ENCODE results near the gene DYNLT2B. TPM values are rescaled to one million over a fixed set of nuclear protein-coding genes. Genes with fewer than 3 reads are reported as not detected.
"Not testable (repeated sequence)": the region's sequence is repeated elsewhere in the genome, so short reads cannot be mapped to it uniquely, and the experiment has no call there.

DYNLT2B gene
- total and polyA plus RNA-seq, 9 donors: 7.7 to 30.2 (median 9.5) TPM

- H3K36me3 ChIP-seq: no peaks in the 10 kb centered on the region
- H3K4me1 ChIP-seq (ENCODE audit: insufficient read depth): no peaks in the 10 kb centered on the region
- H3K27ac ChIP-seq: no peak overlapping the region
- H3K9me3 ChIP-seq: no peaks in the 10 kb centered on the region
- no peak for DNase-seq
- TF ChIP-seq CTCF (IDR thresholded peaks at IDR 0.05): no peak
- no peak for TF ChIP-seq POLR2A (IDR thresholded peaks at IDR 0.05)
- no peak for TF ChIP-seq EP300 (IDR thresholded peaks at IDR 0.05)
- no peaks in the 10 kb centered on the region for H3K27me3 ChIP-seq
- intact Hi-C loops (cut with DNase I): loop anchor here (5.0 to 10.0 kb wide), 2 partner anchors 430 to 433 kb away; no protein-coding TSS in a partner anchor
- no peak overlapping the region for H3K4me3 ChIP-seq
- WGBS, 3 donors: 60 to 78% (median 75%) methylated on average over 5 of the region's 5 CpGs
Measured at GRCh38 chr3:196254376-196255283, 63.4 kb downstream of the DYNLT2B start.

GRCh38 chr3:196251918-196252317 is 66.1 kb downstream of the DYNLT2B start:
- no peaks in the 10 kb centered on the region for H3K9me3 ChIP-seq
- no peaks in the 10 kb centered on the region for H3K27me3 ChIP-seq
- WGBS, 3 donors: 95 to 99% (median 97%) methylated on average over 16 of the region's 16 CpGs
- DNase-seq: no peak
- no peaks in the 10 kb centered on the region for H3K4me1 ChIP-seq (ENCODE audit: insufficient read depth)
- no peak overlapping the region for H3K27ac ChIP-seq
- no peaks in the 10 kb centered on the region for H3K36me3 ChIP-seq
- TF ChIP-seq CTCF (IDR thresholded peaks at IDR 0.05): no peak
- no peak for TF ChIP-seq POLR2A (IDR thresholded peaks at IDR 0.05)
- TF ChIP-seq EP300 (IDR thresholded peaks at IDR 0.05): no peak
- H3K4me3 ChIP-seq: no peak overlapping the region
- intact Hi-C loops (cut with DNase I): loop anchor here in 3 of 4 donors (5.0 to 10.0 kb wide), 2 partner anchors 433 to 435 kb away; no protein-coding TSS in a partner anchor

GRCh38 chr3:196246612-196247308 is 71.3 kb downstream of the DYNLT2B start:
- TF ChIP-seq EP300 (IDR thresholded peaks at IDR 0.05): no peak
- no peak for TF ChIP-seq CTCF (IDR thresholded peaks at IDR 0.05)
- no peak for TF ChIP-seq POLR2A (IDR thresholded peaks at IDR 0.05)
- 91 to 95% (median 93%) methylated on average over 13 of the region's 13 CpGs for WGBS, 3 donors
- no peaks in the 10 kb centered on the region for H3K36me3 ChIP-seq
- no peaks in the 10 kb centered on the region for H3K9me3 ChIP-seq
- no peak overlapping the region for H3K4me3 ChIP-seq
- H3K27me3 ChIP-seq: no peaks in the 10 kb centered on the region
- no peaks in the 10 kb centered on the region for H3K4me1 ChIP-seq (ENCODE audit: insufficient read depth)
- intact Hi-C loops (cut with DNase I): no loop called here
- DNase-seq: no peak
- no peak overlapping the region for H3K27ac ChIP-seq

- H3K9me3 ChIP-seq; DNase-seq; H3K36me3 ChIP-seq; H3K4me3 ChIP-seq; intact Hi-C loops (cut with DNase I); H3K27ac ChIP-seq; H3K4me1 ChIP-seq (ENCODE audit: insufficient read depth); H3K27me3 ChIP-seq: not testable (repeated sequence)
- 96 to 98% (median 98%) methylated on average over 33 to 34 of the region's 34 CpGs for WGBS, 3 donors
Measured at GRCh38 chr3:196244166-196244565, 73.9 kb downstream of the DYNLT2B start.
